Activated T-helper 1 cell treated with Interleukin-2 at 50 U/mL for 16 hours (primary cell): ENCODE measurements around the gene TAMALIN.
A peak's percentile ranks its signal among the peaks of the same experiment; 100 is the strongest.

Experiments
- DNase-seq: peaks from one replicate; pipeline ENCODE4 v3.0.0-alpha.2; 2020; ENCODE audit warnings: low read depth

TAMALIN gene

DNA sequence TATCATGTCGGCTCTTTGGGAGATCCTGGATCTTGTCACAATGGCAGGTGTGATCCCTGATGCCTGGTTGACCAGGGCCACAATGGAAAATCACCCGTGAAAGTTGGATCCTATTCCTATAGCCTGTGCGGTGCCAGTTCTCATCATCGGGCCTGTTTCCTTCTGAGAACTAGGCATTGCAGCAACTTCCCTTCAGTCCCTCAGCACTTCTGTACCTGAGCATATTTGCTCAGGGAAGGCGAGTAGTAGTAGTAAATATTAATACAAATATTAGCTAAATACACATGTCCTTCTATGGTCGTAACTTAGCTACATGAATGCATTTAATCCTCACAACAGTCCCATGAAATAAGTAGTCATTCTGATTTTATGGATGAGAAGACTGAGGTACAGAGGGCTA lies 22.1 kb upstream of the TAMALIN start:
- no peak for DNase-seq

- DNase-seq = no peak
Observed at GRCh38 chr12:51985154-51985835, 21.5 kb upstream of the TAMALIN start.

DNA sequence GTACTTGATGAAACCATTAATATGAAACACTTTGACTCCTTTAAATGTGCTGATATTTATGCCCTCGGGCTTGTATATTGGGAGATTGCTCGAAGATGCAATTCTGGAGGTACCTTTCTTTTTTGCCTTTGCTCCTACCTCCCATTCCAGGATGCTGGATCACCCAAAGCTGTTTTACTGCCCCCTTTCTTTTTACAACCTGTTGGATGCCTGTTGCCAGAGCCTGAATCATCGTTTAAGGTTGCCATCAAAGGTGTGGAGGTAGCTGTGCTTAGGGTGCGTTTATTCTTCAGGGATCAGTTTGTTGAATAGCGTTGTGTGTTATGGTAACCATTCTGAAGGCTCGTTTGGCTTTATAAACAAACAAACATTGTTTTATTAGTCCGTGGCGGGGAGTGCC lies 19.9 kb upstream of the TAMALIN start:
- DNase-seq = no peak

DNA sequence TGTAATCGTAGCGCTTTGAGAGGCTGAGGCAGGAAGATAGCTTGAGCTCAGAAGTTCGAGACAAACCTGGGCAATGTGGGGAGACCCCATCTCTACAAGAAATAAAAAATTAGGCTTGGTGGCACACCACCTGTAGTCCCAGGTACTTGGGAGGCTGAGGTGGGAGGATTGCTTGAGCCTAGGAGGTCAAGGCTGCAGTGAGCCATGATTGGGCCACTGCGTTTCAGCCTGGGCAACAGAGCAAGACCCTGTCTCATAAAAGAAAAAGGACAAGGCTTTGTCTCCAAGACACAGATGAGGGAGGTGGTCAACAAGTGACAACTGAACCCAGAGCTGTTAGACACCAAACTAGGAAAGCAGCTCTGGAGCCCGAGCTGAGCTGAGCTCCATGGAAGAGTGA lies 14.5 kb upstream of the TAMALIN start:
- DNase-seq = no peak

DNA sequence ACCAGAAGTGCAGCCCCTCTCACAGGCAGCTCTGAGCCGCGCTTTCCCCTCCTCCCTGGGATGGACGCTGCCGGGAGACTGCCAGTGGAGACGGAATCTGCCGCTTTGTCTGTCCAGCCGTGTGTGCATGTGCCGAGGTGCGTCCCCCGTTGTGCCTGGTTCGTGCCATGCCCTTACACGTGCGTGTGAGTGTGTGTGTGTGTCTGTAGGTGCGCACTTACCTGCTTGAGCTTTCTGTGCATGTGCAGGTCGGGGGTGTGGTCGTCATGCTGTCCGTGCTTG lies 12.3 kb upstream of the TAMALIN start:
- no peak for DNase-seq

- no peak for DNase-seq
Observed at GRCh38 chr12:51994959-51995358, 11.8 kb upstream of the TAMALIN start.

DNA sequence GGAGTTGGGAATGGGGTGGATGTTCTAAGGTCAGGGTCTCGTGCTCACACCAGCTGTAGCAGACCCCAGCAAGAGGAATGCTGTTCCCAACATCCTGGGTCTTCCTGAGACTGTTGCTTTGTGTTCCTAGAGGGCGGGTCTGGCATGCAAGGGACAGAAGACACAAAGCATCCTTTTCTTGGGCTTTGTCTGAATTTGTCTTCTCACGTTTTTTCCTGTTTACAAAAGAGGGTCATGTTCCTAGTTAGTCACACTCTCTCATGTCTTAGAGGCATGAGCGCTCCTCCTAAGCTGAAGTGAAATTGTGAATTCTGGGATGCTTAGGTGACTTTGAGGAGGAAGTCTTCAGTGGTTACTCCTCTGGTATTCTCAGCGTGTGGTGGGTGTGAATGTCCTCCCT lies 9.6 kb upstream of the TAMALIN start:
- DNase-seq = no peak

DNA sequence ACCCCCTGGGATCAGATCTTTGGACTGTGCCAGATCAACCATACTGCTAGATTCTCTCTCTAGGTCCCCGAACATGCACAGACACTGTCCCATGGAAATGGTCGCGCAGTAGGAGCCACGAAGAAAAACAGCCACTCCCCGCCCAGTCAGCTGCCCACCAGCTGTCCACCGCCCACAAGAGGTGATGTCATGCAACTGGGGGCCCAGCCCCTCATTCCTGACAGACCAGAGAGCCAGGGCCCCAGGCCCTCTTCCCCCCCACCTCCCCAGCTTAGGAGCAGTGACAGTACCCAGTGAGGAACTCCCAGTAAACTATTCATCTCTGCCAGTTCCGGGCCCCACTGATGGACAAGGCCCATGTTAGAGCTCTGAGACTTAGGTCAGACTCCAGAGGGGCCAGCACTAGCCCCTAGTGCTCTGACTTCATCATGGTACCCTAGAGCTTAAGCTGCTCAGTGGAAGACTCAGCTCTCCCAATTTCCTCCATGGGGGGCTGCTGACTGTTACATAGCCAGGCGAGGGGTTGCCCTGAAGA lies 3.7 kb upstream of the TAMALIN start:
- no peak for DNase-seq

DNA sequence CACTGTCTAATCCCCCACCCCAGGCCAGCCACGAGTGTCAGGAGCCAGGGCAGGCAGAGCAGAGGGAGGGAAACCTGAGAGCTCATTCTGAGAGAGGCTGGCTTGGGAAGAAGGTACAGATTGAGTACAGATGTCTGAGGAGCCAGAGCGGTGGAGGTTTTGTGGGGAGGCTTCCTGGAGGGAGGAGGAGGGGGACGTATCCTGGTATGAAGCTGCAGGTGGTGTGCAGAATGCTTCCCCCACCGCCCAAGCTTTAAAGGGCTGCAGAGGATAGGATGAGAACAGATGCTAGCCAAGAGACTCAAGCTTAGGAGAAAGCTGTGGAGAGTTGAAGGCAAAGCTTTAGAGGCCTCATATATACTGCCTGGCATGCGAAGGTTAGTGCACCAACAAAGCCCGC lies 3.2 kb upstream of the TAMALIN start:
- no peak for DNase-seq

DNA sequence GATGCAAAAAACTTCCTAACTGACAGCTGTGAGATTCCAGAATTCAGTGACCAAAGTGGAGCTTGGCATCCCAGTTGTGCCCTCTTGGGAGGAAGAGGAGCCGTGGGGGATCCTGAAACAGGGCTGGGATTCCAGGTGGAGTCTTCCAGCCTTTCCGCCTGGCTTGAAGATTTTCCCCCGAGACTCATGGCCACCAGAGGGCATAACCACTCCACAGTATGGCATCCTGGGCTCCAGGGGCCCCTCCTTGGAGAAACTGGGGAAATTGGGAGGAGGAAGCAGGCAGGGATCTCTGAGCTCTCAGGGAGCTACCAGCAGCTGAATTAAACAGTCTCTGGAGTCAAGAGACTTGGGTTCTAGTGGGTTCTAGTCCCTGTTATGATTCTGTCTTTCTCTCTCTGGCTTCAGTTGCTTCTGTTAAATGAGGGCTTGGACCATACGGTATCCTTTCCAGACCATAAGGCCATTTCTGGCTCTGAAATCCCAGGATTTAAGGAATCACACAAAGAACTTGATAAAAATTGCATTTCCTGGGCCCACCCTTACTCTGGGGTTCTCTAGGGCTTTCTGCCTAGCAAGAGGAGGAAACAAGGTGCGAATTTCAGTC lies 2.6 kb upstream of the TAMALIN start:
- no peak for DNase-seq

DNA sequence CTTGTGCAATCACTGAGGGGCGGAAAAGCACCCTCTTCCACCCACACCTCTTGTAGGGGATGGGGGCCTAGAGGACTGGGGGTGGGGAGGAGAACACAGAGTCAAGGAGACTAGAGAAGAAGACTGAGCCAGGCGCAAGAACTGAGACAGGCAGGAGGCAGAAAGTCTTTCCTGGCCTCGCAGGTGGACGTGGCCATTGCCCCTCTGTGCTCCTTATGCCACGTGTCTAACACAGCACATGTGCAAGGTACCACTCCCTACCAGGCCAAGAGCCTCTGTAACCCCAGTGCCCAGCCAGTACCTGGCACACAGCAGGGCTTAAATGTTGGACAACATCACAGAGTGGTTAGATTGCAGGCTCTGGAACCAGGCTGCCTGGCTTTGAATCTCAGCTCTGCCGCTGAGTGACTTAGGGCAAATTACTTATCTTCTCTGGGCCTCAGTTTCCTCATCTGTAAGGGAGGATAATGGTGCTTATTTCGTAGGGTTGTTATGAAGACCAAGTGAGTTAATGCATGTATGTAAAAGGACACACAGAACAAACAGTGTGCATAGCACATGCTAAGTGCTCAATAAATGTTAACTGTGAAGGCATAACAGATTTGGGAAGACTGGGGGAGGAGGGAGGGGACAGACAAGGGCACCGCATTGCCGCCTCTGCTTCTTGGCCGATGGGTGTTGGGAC lies 1.4 kb upstream of the TAMALIN start:
- DNase-seq = no peak

DNA sequence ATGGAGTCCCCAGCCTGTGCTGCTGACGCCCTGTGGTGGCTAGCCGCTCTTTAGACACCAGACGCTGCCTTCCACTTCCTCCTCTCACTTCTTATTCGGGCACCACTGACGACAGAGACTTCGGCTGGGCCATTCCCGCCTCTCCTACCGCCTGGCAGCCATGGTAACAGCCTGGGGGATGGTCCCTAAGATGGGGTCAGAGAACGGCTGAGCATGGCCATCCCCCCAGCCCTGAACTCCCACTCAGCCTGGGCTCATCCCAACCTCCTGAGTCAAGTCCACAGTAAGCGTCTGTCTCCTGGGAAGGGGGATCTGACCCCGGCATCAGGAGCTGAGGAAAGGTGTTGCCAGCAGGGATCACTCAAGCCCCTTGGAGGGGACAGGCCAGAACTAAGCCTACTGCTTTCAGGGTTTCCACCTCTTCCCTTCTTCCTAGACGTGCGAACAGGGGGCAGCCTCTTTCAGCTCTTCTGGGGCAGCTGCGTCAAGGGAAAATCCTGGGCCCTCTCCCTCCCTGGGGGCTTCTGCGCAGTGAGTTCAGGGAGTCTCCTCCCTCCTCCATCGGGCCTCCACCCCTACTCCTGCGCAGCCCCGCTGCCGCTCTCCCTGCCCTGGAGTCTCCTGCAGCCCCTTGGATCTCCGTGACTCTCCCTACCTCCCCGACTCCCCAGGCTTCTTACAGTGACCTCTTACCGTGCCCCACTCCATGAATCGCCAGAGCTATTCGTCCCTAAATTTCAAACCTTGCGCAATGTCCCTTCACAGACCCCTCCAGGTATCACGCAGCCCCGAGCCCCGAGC lies 643 bp upstream of the TAMALIN start:
- DNase-seq = no peak

DNA sequence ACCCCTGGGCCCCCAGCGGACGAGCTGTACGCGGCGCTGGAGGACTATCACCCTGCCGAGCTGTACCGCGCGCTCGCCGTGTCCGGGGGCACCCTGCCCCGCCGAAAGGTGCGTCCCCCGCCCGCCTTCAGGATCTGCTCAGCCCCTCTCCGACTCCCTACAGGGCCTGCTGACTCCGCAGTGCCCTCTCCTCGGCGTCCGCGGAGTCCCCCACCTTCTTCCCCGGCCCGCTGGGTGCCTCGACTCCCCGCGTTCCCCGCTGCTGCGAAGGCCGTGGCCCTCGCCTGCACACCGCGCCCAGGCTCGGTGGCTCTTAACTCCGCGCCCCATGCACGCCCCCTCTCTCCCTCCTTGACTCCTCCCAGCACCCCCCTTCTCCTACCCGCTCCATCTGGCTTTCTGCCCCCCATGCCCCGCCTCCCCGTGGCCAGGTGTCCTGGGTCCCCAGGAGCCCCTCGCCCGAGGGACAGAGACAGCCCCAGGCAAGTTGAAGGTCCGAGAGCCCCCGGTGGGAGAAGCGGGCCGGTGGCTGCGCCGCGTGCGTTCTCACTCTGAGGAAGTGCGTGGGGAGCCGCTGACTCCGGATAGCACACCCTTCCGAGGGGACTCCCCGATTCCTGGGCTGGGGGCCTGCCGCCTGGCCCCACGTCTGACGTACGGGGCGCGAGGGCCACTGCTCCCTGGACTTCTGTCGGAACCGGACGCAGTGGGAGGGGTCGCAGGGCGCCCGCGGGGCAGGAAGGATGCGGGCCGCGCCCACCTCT lies 594 bp downstream of the TAMALIN start:
- DNase-seq = peak; percentile 35

DNA sequence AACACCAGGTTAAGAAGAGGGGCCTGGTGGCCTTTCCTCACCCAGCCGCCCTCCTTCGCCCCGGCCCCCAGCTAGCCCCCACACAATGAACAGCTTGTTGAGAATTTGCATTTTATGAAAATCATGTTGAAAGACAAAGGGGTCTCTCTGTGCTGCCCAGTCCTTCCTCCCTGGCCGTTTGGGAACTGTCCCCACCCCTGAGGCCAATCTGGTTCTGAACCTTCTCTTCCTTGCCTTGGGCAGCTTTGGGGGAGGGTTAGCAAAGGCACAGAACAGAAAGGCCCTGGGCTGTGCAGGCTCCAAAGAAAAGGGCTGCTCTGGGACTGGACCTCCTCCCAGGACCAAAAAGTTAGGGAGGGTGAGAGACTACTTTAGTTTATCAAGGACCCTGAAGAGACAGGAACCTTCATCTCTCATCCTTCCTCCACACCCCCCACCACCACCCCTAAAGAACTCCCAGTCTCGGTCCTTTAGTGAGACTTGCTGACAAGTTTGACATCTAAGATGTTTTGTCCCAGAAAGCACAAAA lies 1.3 kb downstream of the TAMALIN start:
- no peak for DNase-seq

GRCh38 chr12:52009081-52009751 lies 2.5 kb downstream of the TAMALIN start:
- DNase-seq = no peak

- no peak for DNase-seq
Observed at GRCh38 chr12:52010152-52010622, 3.4 kb downstream of the TAMALIN start.

DNA sequence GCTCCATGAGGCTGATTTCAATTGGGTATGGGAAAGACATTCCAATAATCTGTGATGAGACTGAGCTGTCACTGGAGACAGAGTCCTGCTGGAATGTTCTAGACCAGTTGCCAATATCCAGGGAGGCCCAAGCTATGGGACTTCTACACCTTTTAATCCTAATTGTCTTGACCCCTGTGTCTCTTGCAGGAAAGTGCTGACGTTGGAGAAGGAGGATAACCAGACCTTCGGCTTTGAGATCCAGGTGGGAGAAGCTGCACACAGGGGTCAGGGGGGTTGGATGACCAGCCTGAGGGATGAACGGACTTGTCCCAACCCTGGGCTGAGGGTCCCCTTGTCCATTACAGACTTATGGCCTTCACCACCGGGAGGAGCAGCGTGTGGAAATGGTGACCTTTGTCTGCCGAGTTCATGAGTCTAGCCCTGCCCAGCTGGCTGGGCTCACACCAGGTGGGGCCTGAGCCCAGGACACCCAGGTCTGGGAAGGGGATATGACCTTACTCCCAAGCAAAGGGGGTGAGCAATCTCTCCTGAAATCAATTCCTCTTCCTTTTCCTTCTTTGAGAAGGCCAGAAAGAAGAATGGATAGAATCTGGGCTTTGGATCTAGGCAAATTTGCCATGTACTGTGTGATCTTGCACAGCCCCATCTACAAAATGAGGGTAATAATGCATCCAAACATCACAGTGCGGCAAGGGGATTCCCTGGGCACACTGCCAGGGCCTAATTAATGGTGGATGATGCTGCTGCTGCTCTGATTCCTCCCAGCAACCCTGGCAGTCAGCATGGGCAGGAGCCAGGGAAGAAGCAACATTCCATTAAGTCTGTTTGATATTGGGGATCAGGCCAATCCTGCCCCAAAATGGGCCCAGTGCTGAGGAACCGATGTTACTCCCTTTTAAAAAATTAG lies 4.2 kb downstream of the TAMALIN start:
- DNase-seq = no peak

- no peak for DNase-seq
Observed at GRCh38 chr12:52011602-52012214, 5.0 kb downstream of the TAMALIN start.

GRCh38 chr12:52013626-52014310 lies 7.0 kb downstream of the TAMALIN start:
- no peak for DNase-seq
